Right lobe of liver (tissue), 6 donors: Measurements from ENCODE around the gene HDLBP. TPM values are rescaled to one million over a fixed set of nuclear protein-coding genes. Genes with fewer than 3 reads are reported as not detected.

Experiments used
- ATAC-seq, 4 donors: fragments of 200-7000 bp; cut with Tn5 transposase; one replicate each; pipeline ENCODE4 v1.9.1; 2020; ENCODE audit warnings: mild to moderate bottlenecking in 4 of 4, moderate library complexity in 4 of 4
- DNase-seq, 3 donors: peaks; one replicate each; pipeline ENCODE4 v3.0.0-alpha.2; 2020
- H3K27ac ChIP-seq, 3 donors: fragments of 200-600 bp; one replicate each; pipeline ENCODE4 v1.8.0; 2022
- H3K27me3 ChIP-seq, 2 donors: fragments of 200-600 bp; one replicate each; pipeline ENCODE4 v1.8.0; 2022
- H3K36me3 ChIP-seq, 4 donors: fragments of 200-600 bp; sonication (generic) in 1 of 4; one replicate each; pipeline versions ENCODE4 v1.5.1 to v1.8.0; 2017 to 2022; ENCODE audit warnings: control low read depth in 1 of 4
- H3K4me1 ChIP-seq, 4 donors: fragments of 200-600 bp; sonication (generic) in 1 of 4; one replicate each; pipeline versions ENCODE4 v1.5.1 to v1.8.0; 2017 to 2022; ENCODE audit warnings: control low read depth in 1 of 4
- H3K4me3 ChIP-seq, 3 donors: fragments of 200-600 bp; one replicate each; pipeline ENCODE4 v1.8.0; 2022
- H3K9me3 ChIP-seq, 4 donors: fragments of 200-600 bp; sonication (generic) in 1 of 4; one replicate each; pipeline versions ENCODE4 v1.5.1 to v1.8.0; 2017 to 2022; ENCODE audit warnings: control low read depth in 1 of 4
- CTCF ChIP-seq, 4 donors: fragments of 200-600 bp in 3 of 4; fragments of 450-650 bp in 1 of 4; IDR thresholded peaks; one replicate each; pipeline versions ENCODE4 v1.5.1 to v1.8.0; 2016 to 2022; ENCODE audit warnings: antibody characterized with exemption in 4 of 4, mild to moderate bottlenecking in 2 of 4
- POLR2A ChIP-seq: fragments of 450-650 bp; IDR thresholded peaks from one replicate; pipeline ENCODE4 v1.6.1; 2017; ENCODE audit warnings: antibody characterized with exemption, mild to moderate bottlenecking
- WGBS: methylation state at CpG from one replicate; pipeline ENCODE4 v1.1.6; 2018; ENCODE audit warnings: low coverage, low lambda C conversion rate; ENCODE audit not compliant: insufficient coverage; ENCODE audit errors: missing lambda C conversion rate; 5-methylcytosine and 5-hydroxymethylcytosine counted together
- intact Hi-C, 2 donors: fragments of 100-400 bp; cut with DNase I; formaldehyde crosslinking; loops; one replicate each; pipeline versions ENCODE4 v1.11.2 to v1.14.1; 2022
- total RNA-seq, 6 experiments: library from RNA; depleted of rRNA in 2 of 6; stranded (reverse); fragments of >200 nt in 2 of 6; fragmentation: NEBNext Ultra II Directional in 3 of 6; extraction: Animal tissue kit (Norgen Biotek cat#: 25700) in 3 of 6; gene quantifications; one replicate each; pipeline versions ENCODE4 v1.1.0 to v1.2.4, GENCODE V29; 2016 to 2023
- donor health status: DM: no; HTN: yes; CAD: no.
- donor health status: DM: no; HTN: no; CAD: no.
- donor health status: DM: no; HTN: no; CAD: no.
- donor health status: DM: no; HTN: yes; CAD: no.
- donor health status: DM: no; HTN: yes; CAD: no.

Gene HDLBP
- total RNA-seq, 6 experiments from 2014 or later: 341 to 557 (median 479) TPM

- TF ChIP-seq CTCF (IDR thresholded peaks at IDR 0.05) (no peak), POLR2A (no peak)
- Histone ChIP-seq H3K27me3 (no peaks in the 10 kb centered on the region), H3K36me3 (peaks cover 0 to 10% (median 0%) of the 10 kb centered on the region in 4 donors), H3K4me1 (no peaks in the 10 kb centered on the region), H3K9me3 (no peaks in the 10 kb centered on the region), H3K4me3 (no peak overlapping the region), H3K27ac (no peak overlapping the region)
- intact Hi-C loops: no loop called here
- ATAC-seq: no peak
- WGBS: 98% methylated on average over 5 of the region's 12 CpGs
- no peak for DNase-seq
These were observed 137.7 kb downstream of the HDLBP start for GRCh38 chr2:241177526-241178334.

Other genes with a start within 250 kb of the HDLBP start
- gene MTERF4, start 213.4 kb downstream of the HDLBP start, total RNA-seq: 10 to 100 TPM; 12.1 to 26.3 (median 17.0) TPM
- 1 to 10 TPM; 2.0 to 4.2 (median 3.4) TPM for gene PASK, start 166.2 kb downstream of the HDLBP start, total RNA-seq
- 10 to 100 TPM; 27.8 to 35.7 (median 29.5) TPM for gene PPP1R7, start 165.2 kb downstream of the HDLBP start, total RNA-seq
- 1 to 10 TPM in 3 of 6 experiments, under 1 TPM in 3; 0.61 to 2.4 (median 0.97) TPM for gene ANO7, start 127.0 kb downstream of the HDLBP start, total RNA-seq
- 10 to 100 TPM; 66.6 to 97.9 (median 86.2) TPM for gene SEPTIN2, start 253 bp upstream of the HDLBP start, total RNA-seq
- 10 to 100 TPM; 13.3 to 41.3 (median 28.7) TPM for gene FARP2, start 40.6 kb upstream of the HDLBP start, total RNA-seq
- 10 to 100 TPM; 51.0 to 99.1 (median 63.5) TPM for gene STK25, start 192.9 kb upstream of the HDLBP start, total RNA-seq
- gene BOK, start 243.1 kb upstream of the HDLBP start, total RNA-seq: 100 to 1,000 TPM in 3 of 6 experiments, 10 to 100 TPM in 3; 50.1 to 119 (median 90.5) TPM